ENCODE measurements around the gene CSNK2B. TPM values are rescaled to one million over a fixed set of nuclear protein-coding genes. Genes with fewer than 3 reads are reported as not detected.

The CSNK2B gene
- total and polyA plus RNA-seq, 11 donors, result 111 to 323 (median 124) TPM

GRCh38 chr6:31697555-31697954, 31.7 kb downstream of the CSNK2B start:
- Histone ChIP-seq H3K4me1 (peaks cover 3 to 33% (median 16%) of the 10 kb centered on the region in 12 donors), H3K9me3 (no peaks in the 10 kb centered on the region), H3K27ac (no peak overlapping the region), H3K27me3 (no peaks in the 10 kb centered on the region), H3K4me3 (no peak overlapping the region), H3K36me3 (peaks cover 0 to 86% (median 80%) of the 10 kb centered on the region in 9 donors)
- intact Hi-C loops (cut with DNase I), result no loop called here
- DNase-seq (no peak), ATAC-seq (no peak)
- 44 to 58% (median 47%) methylated on average over 3 of the region's 3 CpGs for WGBS, 4 donors
- TF ChIP-seq POLR2A (IDR thresholded peaks at IDR 0.05) (no peak), CTCF (IDR thresholded peaks at IDR 0.05) (no peak)

GRCh38 chr6:31700740-31701401, 35.0 kb downstream of the CSNK2B start:
- DNase-seq (no peak), ATAC-seq (no peak)
- Histone ChIP-seq H3K27ac (no peak overlapping the region), H3K36me3 (peaks cover 0 to 53% (median 46%) of the 10 kb centered on the region in 9 donors), H3K9me3 (no peaks in the 10 kb centered on the region), H3K4me1 (peaks cover 3 to 38% (median 21%) of the 10 kb centered on the region in 12 donors), H3K27me3 (no peaks in the 10 kb centered on the region), H3K4me3 (peak overlapping the region in 3 of 12 donors; percentile 74 to 99 (median 80))
- no peak for TF ChIP-seq CTCF (IDR thresholded peaks at IDR 0.05)
- no peak for TF ChIP-seq POLR2A (IDR thresholded peaks at IDR 0.05)
- intact Hi-C loops (cut with DNase I), result loop anchor here in 2 of 10 donors (5.0 kb wide), 2 partner anchors 36 to 131 kb away; partner anchors contain the start of gene CLIC1 (in 1 of the 2)
- WGBS, 4 donors, result 88 to 92% (median 89%) methylated on average over 5 of the region's 5 CpGs

GRCh38 chr6:31701666-31702404, 36.0 kb downstream of the CSNK2B start:
- 16 to 21% (median 18%) methylated on average over 7 of the region's 7 CpGs for WGBS, 4 donors
- TF ChIP-seq POLR2A (IDR thresholded peaks at IDR 0.05) (no peak), CTCF (IDR thresholded peaks at IDR 0.05) (no peak)
- Histone ChIP-seq H3K27me3 (no peaks in the 10 kb centered on the region), H3K4me1 (peaks cover 3 to 38% (median 21%) of the 10 kb centered on the region in 12 donors), H3K36me3 (peaks cover 0 to 43% (median 37%) of the 10 kb centered on the region in 9 donors), H3K27ac (peak overlapping the region; percentile 90 to 100 (median 98)), H3K9me3 (no peaks in the 10 kb centered on the region), H3K4me3 (peak overlapping the region; percentile 58 to 99 (median 78))
- DNase-seq, result peak in 4 of 5 donors; percentile 39 to 65 (median 56)
- intact Hi-C loops (cut with DNase I), result loop anchor here in 4 of 10 donors (2.0 to 5.0 kb wide), 3 partner anchors 27 to 130 kb away; partner anchors contain the start of genes DDAH2 (in 2 of the 4) and CLIC1 (in 1 of the 4)
- peak in 1 of 4 donors; percentile 8 for ATAC-seq

- Histone ChIP-seq H3K9me3 (no peaks in the 10 kb centered on the region), H3K4me1 (peaks cover 3 to 35% (median 21%) of the 10 kb centered on the region in 12 donors), H3K36me3 (peaks cover 0 to 38% (median 31%) of the 10 kb centered on the region in 9 donors), H3K27me3 (no peaks in the 10 kb centered on the region), H3K4me3 (peak overlapping the region; percentile 58 to 99 (median 78)), H3K27ac (peak overlapping the region; percentile 90 to 100 (median 98))
- DNase-seq, result peak in 2 of 5 donors; percentile 27
- TF ChIP-seq CTCF (IDR thresholded peaks at IDR 0.05), result no peak
- TF ChIP-seq POLR2A (IDR thresholded peaks at IDR 0.05), result no peak
- ATAC-seq, result peak in 2 of 4 donors; percentile 24 to 29
- intact Hi-C loops (cut with DNase I), result loop anchor here in 4 of 10 donors (2.0 to 5.0 kb wide), 3 partner anchors 26 to 130 kb away; partner anchors contain the start of genes DDAH2 (in 2 of the 4) and CLIC1 (in 1 of the 4)
- 0 to 1% (median 1%) methylated on average over 10 of the region's 10 CpGs for WGBS, 4 donors
Measured at GRCh38 chr6:31702405-31702818, 36.5 kb downstream of the CSNK2B start.
